ENCODE results near the gene WWOX. TPM values are rescaled to one million over a fixed set of nuclear protein-coding genes. Genes with fewer than 3 reads are reported as not detected.

Gene WWOX
- total and polyA plus RNA-seq, 2 of the 13 experiments (the other 11 are each of a cell fraction or from before 2014, with no cell fraction given) = 9.1 to 37.4 TPM

GRCh38 chr16:78474762-78475161 is 375.3 kb downstream of the WWOX start (continued):
- TF ChIP-seq ZNF281 (CRISPR knock-in tag; IDR thresholded peaks at IDR 0.05; ENCODE audit: borderline replicate concordance) = no peak

GRCh38 chr16:78476615-78477014 is 377.2 kb downstream of the WWOX start:
- DNase-seq (ENCODE audit: low spot score) (no peak), FAIRE-seq (no peak), ATAC-seq (no peak)
- H3K4me1 ChIP-seq (ENCODE audit: insufficient read depth, low read length) = peaks cover 35% of the 10 kb centered on the region
- H4K20me1 ChIP-seq (ENCODE audit: insufficient read depth, low read length) = no peaks in the 10 kb centered on the region
- H3K4me2 ChIP-seq (ENCODE audit: low read depth, low read length) = no peak overlapping the region
- no peak overlapping the region for H2AFZ ChIP-seq (ENCODE audit: low read length)
- no peak overlapping the region for H3K9ac ChIP-seq (ENCODE audit: insufficient read depth, low read depth, low read length)
- no peaks in the 10 kb centered on the region for H3K36me3 ChIP-seq (replicated peaks in 1 of 2; ENCODE audit: control insufficient read depth in 1 of 2, insufficient read depth in 2 of 2, low read length in 2 of 2)
- ChIA-PET POLR2A (no interaction called here), CTCF (ENCODE audit: low intra/inter-chr PET ratio, low total read pairs) (no interaction called here)
- 89% methylated on average over 7 of the region's 7 CpGs for WGBS (ENCODE audit: low lambda C conversion rate)
- H3K9me3 ChIP-seq (ENCODE audit: low read length) = no peaks in the 10 kb centered on the region
- H3K79me2 ChIP-seq (ENCODE audit: insufficient read depth, low read length) = no peaks in the 10 kb centered on the region
- TF ChIP-seq MYNN (CRISPR knock-in tag; IDR thresholded peaks at IDR 0.05; ENCODE audit: low read depth) (no peak), HNRNPK (IDR thresholded peaks at IDR 0.05; ENCODE audit: low read depth, low read length, poor library complexity, severe bottlenecking) (peak; percentile 74)
- intact Hi-C loops (cut with micrococcal nuclease; ENCODE audit: unreplicated experiment) = no loop called here
- no peak overlapping the region for H3K27ac ChIP-seq (ENCODE audit: extremely low read length, insufficient read depth, low read length)
- in situ Hi-C loops (cut with HindIII; ENCODE audit: extremely low pct_ligation_motif_present, low pct_unique_long_range_greater_than_20kb) = no loop called here
- no TSS peak for BruUV-seq (replicated peaks)
- H3K4me3 ChIP-seq (replicated peaks in 1 of 3; ENCODE audit: insufficient read depth in 1 of 3, low read depth in 2 of 3, low read length in 3 of 3) = no peak overlapping the region
- H3K27me3 ChIP-seq (ENCODE audit: control insufficient read depth in 1 of 2, insufficient read depth in 2 of 2, low read length in 2 of 2) = no peaks in the 10 kb centered on the region
